Epithelial cell of prostate (primary cell): Measurements from ENCODE around the gene ADAM15.

Source experiments
- DNase-seq: peaks from one replicate; pipeline ENCODE4 v3.0.0-alpha.2; 2011; ENCODE audit warnings: low read depth, low spot score
- H3K27ac ChIP-seq: fragments of 450-650 bp; 2 replicates; pipeline ENCODE4 v1.5.1; 2017; ENCODE audit warnings: mild to moderate bottlenecking

Gene ADAM15

GRCh38 chr1:155050560-155051341 lies at the start of gene ADAM15:
TSS of gene ADAM15 (plus strand) at chr1:155051316. CDS start at chr1:155051387, 71 bp downstream.
- no peak for DNase-seq
- H3K27ac ChIP-seq = peak within 1 kb of the TSS; percentile 74

- DNase-seq = no peak
- peak overlapping the region; percentile 98 for H3K27ac ChIP-seq
These were observed 49.8 kb upstream of the ADAM15 start for GRCh38 chr1:155001425-155001674.

- peak overlapping the region; percentile 98 for H3K27ac ChIP-seq
- DNase-seq = peak; percentile 96
These were observed 49.2 kb upstream of the ADAM15 start for GRCh38 chr1:155001675-155002463.

GRCh38 chr1:155002464-155003226 lies 48.5 kb upstream of the ADAM15 start, which contains the start of gene ZBTB7B:
TSS of gene ZBTB7B (plus strand) at chr1:155002802. CDS start at chr1:155014661, 11,859 bp downstream.
- no peak for DNase-seq

GRCh38 chr1:155003227-155003765 lies 47.8 kb upstream of the ADAM15 start:
- H3K27ac ChIP-seq = peak overlapping the region; percentile 98
- DNase-seq = no peak

More at GRCh38 chr1:155002464-155003226, 48.5 kb upstream of the ADAM15 start, which contains the start of gene ZBTB7B:
- H3K27ac ChIP-seq = peak within 1 kb of the TSS; percentile 98

- no peak for DNase-seq
These were observed 47.3 kb upstream of the ADAM15 start for GRCh38 chr1:155003766-155004351.

GRCh38 chr1:155004352-155005075 lies 46.6 kb upstream of the ADAM15 start:
- peak overlapping the region; percentile 98 for H3K27ac ChIP-seq
- no peak for DNase-seq

More at GRCh38 chr1:155003766-155004351, 47.3 kb upstream of the ADAM15 start:
- peak overlapping the region; percentile 98 for H3K27ac ChIP-seq

- peak overlapping the region; percentile 98 for H3K27ac ChIP-seq
- DNase-seq = no peak
These were observed 45.8 kb upstream of the ADAM15 start for GRCh38 chr1:155005076-155006011.

- peak overlapping the region; percentile 98 for H3K27ac ChIP-seq
- DNase-seq = no peak
These were observed 44.5 kb upstream of the ADAM15 start for GRCh38 chr1:155006601-155007101.

GRCh38 chr1:155007251-155007828 lies 43.8 kb upstream of the ADAM15 start:
- H3K27ac ChIP-seq = peak overlapping the region; percentile 98
- no peak for DNase-seq

- peak overlapping the region; percentile 98 for H3K27ac ChIP-seq
- no peak for DNase-seq
These were observed 42.8 kb upstream of the ADAM15 start for GRCh38 chr1:155008015-155008941.

- DNase-seq = no peak
- peak overlapping the region; percentile 98 for H3K27ac ChIP-seq
These were observed 41.9 kb upstream of the ADAM15 start for GRCh38 chr1:155009221-155009711.

- H3K27ac ChIP-seq = peak overlapping the region; percentile 98
- DNase-seq = no peak
These were observed 41.4 kb upstream of the ADAM15 start for GRCh38 chr1:155009742-155010141.

- H3K27ac ChIP-seq = peak overlapping the region; percentile 46
- DNase-seq = no peak
These were observed 40.8 kb upstream of the ADAM15 start for GRCh38 chr1:155010211-155010918.

GRCh38 chr1:155011004-155011416 lies 40.1 kb upstream of the ADAM15 start:
- DNase-seq = no peak
- peak overlapping the region; percentile 46 for H3K27ac ChIP-seq
